ENCODE results near the gene SEZ6L.

GRCh38 chr22:26286091-26286820, 117.0 kb downstream of the SEZ6L start:
- TF ChIP-seq EZH2 (IDR thresholded peaks at IDR 0.05) (no peak), POLR2AphosphoS5 (IDR thresholded peaks at IDR 0.05; ENCODE audit: borderline replicate concordance, low read depth, low read length) (no peak), FOXP2 (optimal IDR thresholded peaks at IDR 0.05; ENCODE audit: control extremely low read depth, extremely low read length, insufficient read depth) (no peak)
